NB4 (cell line): ENCODE data around the gene CCT7.

ENCODE experiments used
- MAX ChIP-seq: IDR thresholded peaks from 2 replicates; pipeline ENCODE4 v1.6.1; 2011; ENCODE audit warnings: low read depth, low read length
- MYC ChIP-seq: IDR thresholded peaks from 2 replicates; pipeline ENCODE4 v1.6.1; 2011; ENCODE audit warnings: low read depth, low read length
- POLR2A ChIP-seq: IDR thresholded peaks from 2 replicates; pipeline ENCODE4 v1.6.1; 2011; ENCODE audit warnings: mild to moderate bottlenecking; ENCODE audit not compliant: insufficient read length; ENCODE audit errors: extremely low read depth
- TF ChIP-seq, protein P1 (sequence below): IDR thresholded peaks from one replicate; pipeline ENCODE4 v1.5.1; 2012; ENCODE audit warnings: low read depth, low read length

DNA sequence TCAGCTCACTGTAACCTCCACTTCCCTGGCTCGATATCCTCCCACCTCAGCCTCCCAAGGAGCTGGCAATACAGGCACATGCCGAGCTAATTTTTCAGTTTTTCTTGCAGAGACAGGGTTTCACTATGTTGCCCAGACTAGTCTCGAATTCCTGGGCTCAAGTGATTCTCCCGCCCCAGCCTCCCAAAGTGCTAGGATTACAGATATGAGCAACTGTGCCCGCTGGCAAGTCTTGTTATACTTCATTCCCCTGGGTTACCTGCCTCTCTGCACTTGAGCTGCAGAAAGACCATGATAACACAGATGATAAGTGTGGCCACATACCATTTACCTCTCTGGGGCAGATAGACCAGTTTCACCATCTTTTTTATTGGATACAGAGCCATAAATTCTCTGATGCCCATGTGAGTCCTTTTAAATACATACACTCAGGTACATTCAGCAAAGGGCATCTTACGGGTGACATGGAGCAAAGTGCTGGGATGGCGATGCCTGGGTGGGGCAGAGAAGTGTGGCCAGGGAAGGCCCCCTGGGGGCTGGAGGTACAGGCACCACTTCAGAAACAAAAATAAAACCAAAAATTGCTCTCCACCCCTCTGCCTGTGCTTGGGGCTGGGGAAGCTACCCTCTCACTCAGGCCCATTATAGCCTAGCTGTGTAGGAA is 20.4 kb downstream of the CCT7 start:
- TF ChIP-seq POLR2A (peak; percentile 11), MAX (no peak), MYC (no peak)
- TF ChIP-seq, protein P1, sequence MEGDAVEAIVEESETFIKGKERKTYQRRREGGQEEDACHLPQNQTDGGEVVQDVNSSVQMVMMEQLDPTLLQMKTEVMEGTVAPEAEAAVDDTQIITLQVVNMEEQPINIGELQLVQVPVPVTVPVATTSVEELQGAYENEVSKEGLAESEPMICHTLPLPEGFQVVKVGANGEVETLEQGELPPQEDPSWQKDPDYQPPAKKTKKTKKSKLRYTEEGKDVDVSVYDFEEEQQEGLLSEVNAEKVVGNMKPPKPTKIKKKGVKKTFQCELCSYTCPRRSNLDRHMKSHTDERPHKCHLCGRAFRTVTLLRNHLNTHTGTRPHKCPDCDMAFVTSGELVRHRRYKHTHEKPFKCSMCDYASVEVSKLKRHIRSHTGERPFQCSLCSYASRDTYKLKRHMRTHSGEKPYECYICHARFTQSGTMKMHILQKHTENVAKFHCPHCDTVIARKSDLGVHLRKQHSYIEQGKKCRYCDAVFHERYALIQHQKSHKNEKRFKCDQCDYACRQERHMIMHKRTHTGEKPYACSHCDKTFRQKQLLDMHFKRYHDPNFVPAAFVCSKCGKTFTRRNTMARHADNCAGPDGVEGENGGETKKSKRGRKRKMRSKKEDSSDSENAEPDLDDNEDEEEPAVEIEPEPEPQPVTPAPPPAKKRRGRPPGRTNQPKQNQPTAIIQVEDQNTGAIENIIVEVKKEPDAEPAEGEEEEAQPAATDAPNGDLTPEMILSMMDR, result no peak
